Mesenchymal stem cell (in vitro differentiated cells and primary cell): ENCODE data around the gene ZNF296.

Source experiments
- DNase-seq: peaks from one replicate; pipeline ENCODE4 v3.0.0-alpha.2; 2013
- H2AFZ ChIP-seq: one replicate; pipeline ENCODE4 v1.6.1; 2013; ENCODE audit warnings: low read depth, mild to moderate bottlenecking, control low read depth, inconsistent platforms, low read length, moderate library complexity
- H2AK5ac ChIP-seq: 2 replicates; pipeline ENCODE4 v1.6.1; 2013; ENCODE audit warnings: low read length, moderate library complexity, mild to moderate bottlenecking, inconsistent platforms; ENCODE audit not compliant: severe bottlenecking
- H2BK120ac ChIP-seq: one replicate; pipeline ENCODE4 v1.6.1; 2013; ENCODE audit warnings: low read depth, mild to moderate bottlenecking, inconsistent platforms, low read length, moderate library complexity
- H2BK12ac ChIP-seq, 2 experiments: one replicate each; pipeline ENCODE4 v1.6.1; 2013; ENCODE audit warnings: inconsistent platforms in 2 of 2, low read length in 2 of 2, mild to moderate bottlenecking in 2 of 2, moderate library complexity in 2 of 2, control low read depth in 1 of 2
- H2BK15ac ChIP-seq: one replicate; pipeline ENCODE4 v1.6.1; 2013; ENCODE audit warnings: mild to moderate bottlenecking, low read depth, inconsistent platforms; ENCODE audit not compliant: poor library complexity, severe bottlenecking
- H2BK5ac ChIP-seq: 2 replicates; pipeline ENCODE4 v1.6.1; 2013; ENCODE audit warnings: low read depth, mild to moderate bottlenecking, low read length, control low read depth, inconsistent platforms; ENCODE audit not compliant: poor library complexity, severe bottlenecking
- H3K14ac ChIP-seq, 2 experiments: one replicate each; pipeline ENCODE4 v1.6.1; 2013; ENCODE audit warnings: inconsistent platforms in 2 of 2, low read length in 2 of 2, control low read depth in 1 of 2, mild to moderate bottlenecking in 1 of 2, moderate library complexity in 1 of 2
- H3K18ac ChIP-seq, 2 experiments: one replicate each; pipeline ENCODE4 v1.6.1; 2013; ENCODE audit warnings: inconsistent platforms in 2 of 2, low read length in 2 of 2, control low read depth in 1 of 2, low read depth in 1 of 2, mild to moderate bottlenecking in 1 of 2
- H3K23ac ChIP-seq, 2 experiments: one replicate each; pipeline ENCODE4 v1.6.1; 2013; ENCODE audit warnings: inconsistent platforms in 2 of 2, low read length in 2 of 2, mild to moderate bottlenecking in 2 of 2, moderate library complexity in 2 of 2, control low read depth in 1 of 2
- H3K27ac ChIP-seq: 2 replicates; pipeline ENCODE4 v1.5.1; 2013; ENCODE audit warnings: mild to moderate bottlenecking, moderate library complexity, low read length, control low read depth, inconsistent platforms; ENCODE audit not compliant: poor library complexity, severe bottlenecking
- H3K27me3 ChIP-seq, 2 experiments: 2 replicates each; pipeline versions ENCODE4 v1.6.1 to v1.7.0; 2013; ENCODE audit warnings: low read length in 2 of 2, mild to moderate bottlenecking in 2 of 2, moderate library complexity in 2 of 2, control low read depth in 1 of 2, inconsistent platforms in 1 of 2; ENCODE audit not compliant: control insufficient read depth in 1 of 2, insufficient read depth in 1 of 2
- H3K36me3 ChIP-seq, 2 experiments: 2 replicates each; pipeline versions ENCODE4 v1.6.1 to v1.7.0; 2013; ENCODE audit warnings: low read length in 2 of 2, control low read depth in 1 of 2, inconsistent platforms in 1 of 2, low read depth in 1 of 2, mild to moderate bottlenecking in 1 of 2; ENCODE audit not compliant: insufficient read depth in 2 of 2, control insufficient read depth in 1 of 2
- H3K4ac ChIP-seq, 2 experiments: one replicate each; pipeline ENCODE4 v1.6.1; 2013; ENCODE audit warnings: inconsistent platforms in 2 of 2, low read length in 2 of 2, mild to moderate bottlenecking in 2 of 2, moderate library complexity in 2 of 2, control low read depth in 1 of 2, low read depth in 1 of 2
- H3K4me1 ChIP-seq: 2 replicates; pipeline ENCODE4 v1.6.1; 2013; ENCODE audit warnings: low read depth, low read length, control low read depth; ENCODE audit not compliant: control insufficient read depth, insufficient read depth
- H3K4me2 ChIP-seq: 2 replicates; pipeline ENCODE4 v1.6.1; 2013; ENCODE audit warnings: low read length, mild to moderate bottlenecking, inconsistent platforms; ENCODE audit not compliant: poor library complexity, severe bottlenecking
- H3K4me3 ChIP-seq, 2 experiments: 2 replicates each; pipeline versions ENCODE4 v1.5.1 to v1.7.0; 2013; ENCODE audit warnings: low read length in 2 of 2, mild to moderate bottlenecking in 2 of 2, control low read depth in 1 of 2, low read depth in 1 of 2; ENCODE audit not compliant: insufficient read depth in 1 of 2
- H3K79me1 ChIP-seq: replicated peaks from 2 replicates; pipeline ENCODE4 v1.6.1; 2013; ENCODE audit warnings: mild to moderate bottlenecking, control low read depth, low read length, inconsistent platforms; ENCODE audit not compliant: poor library complexity, severe bottlenecking
- H3K9ac ChIP-seq: 2 replicates; pipeline ENCODE4 v1.7.0; 2013; ENCODE audit warnings: mild to moderate bottlenecking, low read length, moderate library complexity
- H3K9me3 ChIP-seq: 2 replicates; pipeline ENCODE4 v1.7.0; 2013; ENCODE audit warnings: mild to moderate bottlenecking, low read length; ENCODE audit not compliant: control insufficient read depth
- H4K8ac ChIP-seq: one replicate; pipeline ENCODE4 v1.6.1; 2013; ENCODE audit warnings: inconsistent platforms, mild to moderate bottlenecking, low read length, moderate library complexity
- H4K91ac ChIP-seq: one replicate; pipeline ENCODE4 v1.6.1; 2013; ENCODE audit warnings: mild to moderate bottlenecking, low read length, inconsistent platforms
- WGBS: methylation state at CpG from one replicate; pipeline ENCODE4 v1.1.7; 2013; ENCODE audit warnings: mixed read lengths; 5-methylcytosine and 5-hydroxymethylcytosine counted together

Gene ZNF296

DNA sequence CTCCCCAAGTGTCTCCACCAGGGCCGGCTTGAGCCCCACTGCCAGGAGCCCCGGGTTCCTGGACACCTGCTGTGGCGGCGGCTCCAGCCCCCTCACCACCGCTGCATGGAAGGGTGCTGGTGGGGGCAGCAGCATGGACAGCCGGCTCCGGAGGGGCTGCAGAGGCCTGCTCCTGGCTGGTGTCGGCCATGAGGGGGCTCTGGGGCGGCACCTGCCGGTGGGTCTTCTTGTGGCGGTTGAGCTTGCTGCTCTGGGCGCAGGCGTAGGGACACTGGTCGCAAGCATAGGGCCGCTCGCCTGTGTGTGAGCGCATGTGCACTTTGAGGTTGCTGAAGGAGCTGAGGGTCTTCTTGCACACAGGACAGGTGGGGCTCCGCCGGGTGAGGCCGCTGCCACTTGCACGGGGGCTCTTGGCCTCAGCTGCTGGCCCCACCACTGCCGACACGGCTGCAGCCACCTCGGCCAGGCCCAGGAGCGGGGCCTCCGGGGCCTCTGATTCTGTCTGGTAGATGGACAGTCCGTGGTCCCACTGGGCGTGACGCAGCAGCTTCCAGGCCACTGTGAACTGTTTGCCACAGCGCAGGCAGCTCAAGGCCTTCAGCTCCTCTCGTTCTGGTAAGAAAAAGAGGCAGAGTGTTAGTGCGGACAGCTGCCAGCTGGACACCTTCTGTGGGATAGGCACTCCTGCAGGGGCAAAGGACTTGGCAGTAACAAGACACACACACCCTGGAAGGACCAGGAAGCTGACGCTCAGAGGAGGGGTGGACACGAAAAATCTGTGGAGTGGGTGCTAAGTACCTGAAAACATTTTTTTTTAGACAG, 4.1 kb downstream of the ZNF296 start:
- peaks cover 17% of the 10 kb centered on the region for H3K4me1 ChIP-seq
- no peaks in the 10 kb centered on the region for H3K9me3 ChIP-seq
- no peak overlapping the region for H4K91ac ChIP-seq
- H3K79me1 ChIP-seq = peaks cover 17% of the 10 kb centered on the region
- H2BK120ac ChIP-seq = no peak overlapping the region
- H3K4me3 ChIP-seq = no peak overlapping the region
- H4K8ac ChIP-seq = no peak overlapping the region
- H3K9ac ChIP-seq = no peak overlapping the region
- no peak overlapping the region for H2AK5ac ChIP-seq
- H3K27me3 ChIP-seq = no peaks in the 10 kb centered on the region
- WGBS = 93% methylated on average over 34 of the region's 34 CpGs
- no peak overlapping the region for H3K23ac ChIP-seq
- H2BK12ac ChIP-seq = no peak overlapping the region
- H3K27ac ChIP-seq = no peak overlapping the region
- no peak overlapping the region for H3K18ac ChIP-seq
- H3K4me2 ChIP-seq = no peak overlapping the region
- H3K4ac ChIP-seq = no peak overlapping the region
- peaks cover 45 to 58% of the 10 kb centered on the region in 2 experiments for H3K36me3 ChIP-seq
- no peak for DNase-seq
- no peak overlapping the region for H2BK15ac ChIP-seq
- no peak overlapping the region for H3K14ac ChIP-seq
- no peak overlapping the region for H2AFZ ChIP-seq
- H2BK5ac ChIP-seq = no peak overlapping the region

DNA sequence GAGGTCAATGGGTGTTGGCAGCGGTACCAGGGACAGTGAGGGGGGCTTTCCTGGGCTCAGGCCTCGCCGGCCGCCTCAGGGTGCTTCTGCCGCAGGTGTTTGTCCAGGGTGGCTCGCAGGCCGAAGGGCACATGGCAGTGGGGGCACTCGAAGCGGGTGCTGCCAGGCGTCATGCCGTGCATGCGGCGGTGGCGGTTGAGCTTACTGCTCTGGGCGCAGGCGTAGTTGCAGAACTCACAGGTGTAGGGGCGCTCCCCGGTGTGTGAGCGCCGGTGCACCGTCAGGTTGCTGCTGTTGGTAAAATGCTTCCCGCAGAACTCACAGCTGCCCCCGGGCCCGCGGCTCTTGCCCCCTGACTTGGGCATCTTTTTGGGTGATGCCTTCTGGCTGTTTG, 4.7 kb downstream of the ZNF296 start:
- no peak overlapping the region for H2BK5ac ChIP-seq
- H3K4me2 ChIP-seq = no peak overlapping the region
- no peak for DNase-seq
- H2BK12ac ChIP-seq = no peak overlapping the region
- H2AFZ ChIP-seq = no peak overlapping the region
- no peak overlapping the region for H3K4me3 ChIP-seq
- H3K27ac ChIP-seq = no peak overlapping the region
- H3K79me1 ChIP-seq = peaks cover 23% of the 10 kb centered on the region
- H3K4ac ChIP-seq = no peak overlapping the region
- H3K23ac ChIP-seq = no peak overlapping the region
- H3K4me1 ChIP-seq = peaks cover 15% of the 10 kb centered on the region
- no peak overlapping the region for H2AK5ac ChIP-seq
- no peak overlapping the region for H2BK120ac ChIP-seq
- no peak overlapping the region for H2BK15ac ChIP-seq
- H3K9me3 ChIP-seq = no peaks in the 10 kb centered on the region
- H3K9ac ChIP-seq = no peak overlapping the region
- H3K27me3 ChIP-seq = no peaks in the 10 kb centered on the region
- H3K14ac ChIP-seq = no peak overlapping the region
- peaks cover 51 to 64% of the 10 kb centered on the region in 2 experiments for H3K36me3 ChIP-seq
- WGBS = 97% methylated on average over 25 of the region's 25 CpGs
- H4K91ac ChIP-seq = peak overlapping the region; percentile 25
- no peak overlapping the region for H4K8ac ChIP-seq
- H3K18ac ChIP-seq = no peak overlapping the region

DNA sequence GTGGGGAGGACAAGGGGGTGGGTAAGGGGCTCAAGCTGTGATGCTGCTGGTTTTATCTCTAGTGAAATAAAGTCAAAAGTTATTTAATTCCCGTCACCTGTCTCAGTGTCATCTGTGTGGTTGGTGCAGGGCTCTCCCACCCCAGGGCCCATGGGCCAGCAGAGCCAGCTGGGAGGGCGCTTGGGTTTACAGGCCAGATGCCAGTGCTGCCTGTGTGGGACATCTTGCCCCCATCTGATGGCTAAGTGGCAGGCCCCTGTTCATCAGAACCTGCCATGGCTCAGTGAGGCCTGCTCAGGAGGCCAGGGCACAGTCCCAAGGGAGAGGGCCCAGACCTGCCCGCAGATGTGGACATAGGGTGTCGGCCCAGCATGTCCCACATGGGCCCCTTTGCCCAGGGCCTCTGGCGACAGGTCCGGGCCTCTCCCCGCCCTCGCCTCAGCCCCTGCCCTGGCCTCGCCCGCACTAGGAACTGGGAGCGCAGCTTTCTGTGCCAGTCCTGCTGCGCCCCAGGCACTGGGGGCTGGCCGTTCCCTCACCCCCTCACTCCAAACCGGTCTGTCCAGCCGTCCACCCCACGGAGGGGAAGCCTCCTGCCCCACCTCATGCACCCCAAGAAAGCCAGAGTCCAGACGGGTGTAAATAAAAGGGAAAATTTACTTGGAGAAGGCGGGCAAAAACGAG, 5.3 kb downstream of the ZNF296 start:
- H3K23ac ChIP-seq = no peak overlapping the region
- no peak overlapping the region for H4K8ac ChIP-seq
- H3K4me1 ChIP-seq = peaks cover 10% of the 10 kb centered on the region
- H2BK120ac ChIP-seq = no peak overlapping the region
- 91% methylated on average over 11 of the region's 19 CpGs for WGBS
- H3K14ac ChIP-seq = no peak overlapping the region
- H3K9ac ChIP-seq = no peak overlapping the region
- H2BK12ac ChIP-seq = no peak overlapping the region
- no peak overlapping the region for H3K4me2 ChIP-seq
- H3K27ac ChIP-seq = no peak overlapping the region
- H3K36me3 ChIP-seq = peaks cover 52 to 68% of the 10 kb centered on the region in 2 experiments
- H2BK5ac ChIP-seq = no peak overlapping the region
- no peaks in the 10 kb centered on the region for H3K27me3 ChIP-seq
- no peak overlapping the region for H2AK5ac ChIP-seq
- no peak overlapping the region for H3K4ac ChIP-seq
- no peak overlapping the region for H2BK15ac ChIP-seq
- no peak for DNase-seq
- H4K91ac ChIP-seq = peak overlapping the region; percentile 23
- no peaks in the 10 kb centered on the region for H3K9me3 ChIP-seq
- H3K79me1 ChIP-seq = peaks cover 24% of the 10 kb centered on the region
- H3K18ac ChIP-seq = no peak overlapping the region
- H2AFZ ChIP-seq = no peak overlapping the region
- no peak overlapping the region for H3K4me3 ChIP-seq

DNA sequence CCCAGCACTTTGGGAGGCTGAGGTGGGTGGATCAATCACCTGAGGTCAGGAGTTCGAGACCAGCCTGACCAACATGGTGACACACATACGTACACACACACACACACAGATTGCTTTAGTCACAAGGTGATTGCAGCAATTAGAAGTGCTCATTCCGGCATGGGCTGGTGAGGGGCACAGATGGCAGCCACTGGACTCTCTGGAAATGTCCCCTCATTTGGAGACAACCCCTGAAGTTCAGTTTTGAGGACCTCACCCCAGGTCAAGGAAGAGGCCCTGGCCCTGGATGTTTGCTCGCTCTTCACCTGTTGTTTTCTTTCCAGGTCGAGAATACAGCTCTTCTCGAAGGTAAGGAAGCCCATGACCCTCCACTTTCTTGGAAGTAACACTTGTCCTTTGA, 6.1 kb downstream of the ZNF296 start:
- Histone ChIP-seq H3K9me3 (no peaks in the 10 kb centered on the region), H3K4me2 (no peak overlapping the region), H3K18ac (no peak overlapping the region), H3K79me1 (peaks cover 24% of the 10 kb centered on the region), H3K4ac (no peak overlapping the region), H2AK5ac (no peak overlapping the region), H3K4me3 (no peak overlapping the region), H4K8ac (no peak overlapping the region), H3K23ac (no peak overlapping the region), H2BK15ac (no peak overlapping the region), H2BK120ac (no peak overlapping the region), H2AFZ (no peak overlapping the region), H3K27ac (no peak overlapping the region), H4K91ac (no peak overlapping the region), H3K27me3 (no peaks in the 10 kb centered on the region), H3K36me3 (peaks cover 59 to 76% of the 10 kb centered on the region in 2 experiments), H2BK12ac (no peak overlapping the region), H3K4me1 (peaks cover 3% of the 10 kb centered on the region), H2BK5ac (no peak overlapping the region), H3K14ac (no peak overlapping the region), H3K9ac (no peak overlapping the region)
- WGBS = 92% methylated on average over 6 of the region's 6 CpGs
- no peak for DNase-seq
